SIG-M5 treated with dmso at 0.1 percent for 504 hours (cell line): Measurements from ENCODE around the gene GALNT9.
A peak's percentile ranks its signal among the peaks of the same experiment; 100 is the strongest.
"Not testable (repeated sequence)": the region's sequence is repeated elsewhere in the genome, so short reads cannot be mapped to it uniquely, and the experiment has no call there.

Experiments
- DNase-seq: peaks from one replicate; lab custom pipeline; 2025; ENCODE audit not compliant: unreplicated experiment; lab: John Stamatoyannopoulos, UW

Gene GALNT9

GRCh38 chr12:132267873-132268272, 61.5 kb downstream of the GALNT9 start:
- DNase-seq = no peak

GRCh38 chr12:132266802-132267201, 62.6 kb downstream of the GALNT9 start:
- DNase-seq = no peak

GRCh38 chr12:132266370-132266769, 63.0 kb downstream of the GALNT9 start:
- no peak for DNase-seq

GRCh38 chr12:132265822-132266221, 63.6 kb downstream of the GALNT9 start:
- not testable (repeated sequence) for DNase-seq

GRCh38 chr12:132265056-132265800, 64.2 kb downstream of the GALNT9 start:
- no peak for DNase-seq

GRCh38 chr12:132264086-132265010, 65.0 kb downstream of the GALNT9 start:
- DNase-seq = no peak

GRCh38 chr12:132263451-132264049, 65.8 kb downstream of the GALNT9 start:
- no peak for DNase-seq

GRCh38 chr12:132263061-132263360, 66.4 kb downstream of the GALNT9 start:
- peak; percentile 34 for DNase-seq

- DNase-seq = no peak
Measured at GRCh38 chr12:132262256-132263060, 66.9 kb downstream of the GALNT9 start.

GRCh38 chr12:132261328-132262138, 67.9 kb downstream of the GALNT9 start:
- no peak for DNase-seq

- DNase-seq = no peak
Measured at GRCh38 chr12:132260721-132261120, 68.7 kb downstream of the GALNT9 start.

GRCh38 chr12:132259872-132260695, 69.3 kb downstream of the GALNT9 start:
- no peak for DNase-seq

- no peak for DNase-seq
Measured at GRCh38 chr12:132259364-132259871, 70.0 kb downstream of the GALNT9 start.

GRCh38 chr12:132258543-132258942, 70.8 kb downstream of the GALNT9 start:
- DNase-seq = no peak

- DNase-seq = no peak
Measured at GRCh38 chr12:132257955-132258490, 71.4 kb downstream of the GALNT9 start.

- DNase-seq = no peak
Measured at GRCh38 chr12:132257206-132257954, 72.0 kb downstream of the GALNT9 start.

- no peak for DNase-seq
Measured at GRCh38 chr12:132256646-132257045, 72.7 kb downstream of the GALNT9 start.

GRCh38 chr12:132255642-132256041, 73.7 kb downstream of the GALNT9 start:
- DNase-seq = no peak
